Brain microvascular endothelial cell (primary cell): Measurements from ENCODE around the gene PGA5.
"Not testable (repeated sequence)": the region's sequence is repeated elsewhere in the genome, so short reads cannot be mapped to it uniquely, and the experiment has no call there.

ENCODE experiments used
- DNase-seq: peaks from one replicate; pipeline ENCODE4 v3.0.0-alpha.2; 2020
- H3K27ac ChIP-seq: fragments of 250-450 bp; sonication (Bioruptor Pico); 2 replicates; pipeline ENCODE4 v1.5.1; 2020; ENCODE audit warnings: mild to moderate bottlenecking, moderate library complexity
- H3K27me3 ChIP-seq: fragments of 250-450 bp; sonication (Bioruptor Pico); replicated peaks from 2 replicates; pipeline ENCODE4 v1.5.1; 2020; ENCODE audit warnings: mild to moderate bottlenecking
- H3K36me3 ChIP-seq: fragments of 250-450 bp; sonication (Bioruptor Pico); replicated peaks from 2 replicates; pipeline ENCODE4 v1.5.1; 2020; ENCODE audit warnings: mild to moderate bottlenecking
- H3K4me3 ChIP-seq: 2 replicates; pipeline ENCODE4 v1.5.1; 2011; ENCODE audit warnings: low read depth, mild to moderate bottlenecking, control low read depth, low read length, moderate library complexity
- in situ Hi-C: cut with HindIII; loops from 2 replicates; pipeline ENCODE4 v1.10.0; 2017; ENCODE audit warnings: low sequenced_read_pairs, low pct_ligation_motif_present
- TF ChIP-seq, protein P1 (sequence below): IDR thresholded peaks from 2 replicates; pipeline ENCODE4 v1.5.1; 2011; ENCODE audit warnings: low read depth, mild to moderate bottlenecking, moderate library complexity, low read length, control low read depth, inconsistent platforms; ENCODE audit errors: missing control alignments

PGA5 gene

GRCh38 chr11:61250796-61251765 lies 10.1 kb downstream of the PGA5 start:
- in situ Hi-C loops, H3K4me3 ChIP-seq, H3K27ac ChIP-seq, H3K27me3 ChIP-seq, H3K36me3 ChIP-seq, DNase-seq: not testable (repeated sequence)

- in situ Hi-C loops, H3K27me3 ChIP-seq, H3K27ac ChIP-seq, H3K36me3 ChIP-seq, DNase-seq, H3K4me3 ChIP-seq: not testable (repeated sequence)
These were observed 11.4 kb downstream of the PGA5 start for GRCh38 chr11:61252332-61252731.

DNA sequence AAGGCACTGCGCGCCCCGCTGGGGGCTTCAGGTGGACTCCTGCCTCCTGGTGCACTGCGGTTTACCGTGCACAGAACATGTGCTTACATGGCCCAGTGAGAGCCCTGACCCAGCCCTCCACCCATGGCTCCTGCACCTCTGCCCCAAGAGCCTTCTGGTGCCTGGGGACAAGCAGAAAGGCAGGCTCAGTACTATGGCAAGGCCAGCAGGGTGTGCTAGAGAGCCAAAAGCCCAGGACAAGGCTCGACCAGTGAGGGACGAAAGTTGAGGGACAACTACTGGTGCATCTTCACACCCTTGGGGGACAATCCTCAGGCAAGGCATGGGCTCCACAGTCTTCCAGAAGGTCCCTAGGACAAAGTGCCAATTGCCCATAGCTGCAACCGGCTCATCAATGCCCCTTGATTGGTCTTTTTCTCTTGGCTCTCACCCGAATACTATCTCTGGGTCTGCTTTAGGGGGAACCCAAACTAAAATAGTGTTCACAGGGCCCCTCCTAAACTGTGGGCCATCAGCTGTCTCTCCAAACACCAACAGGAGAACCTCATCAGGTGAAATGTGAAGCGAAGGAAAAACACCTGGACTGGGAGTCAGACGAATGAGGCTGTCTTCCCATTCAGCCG lies 13.5 kb downstream of the PGA5 start:
- Histone ChIP-seq H3K27me3 (peaks cover 1% of the 10 kb centered on the region), H3K4me3 (no peak overlapping the region), H3K36me3 (no peaks in the 10 kb centered on the region), H3K27ac (no peak overlapping the region)
- TF ChIP-seq, protein P1, sequence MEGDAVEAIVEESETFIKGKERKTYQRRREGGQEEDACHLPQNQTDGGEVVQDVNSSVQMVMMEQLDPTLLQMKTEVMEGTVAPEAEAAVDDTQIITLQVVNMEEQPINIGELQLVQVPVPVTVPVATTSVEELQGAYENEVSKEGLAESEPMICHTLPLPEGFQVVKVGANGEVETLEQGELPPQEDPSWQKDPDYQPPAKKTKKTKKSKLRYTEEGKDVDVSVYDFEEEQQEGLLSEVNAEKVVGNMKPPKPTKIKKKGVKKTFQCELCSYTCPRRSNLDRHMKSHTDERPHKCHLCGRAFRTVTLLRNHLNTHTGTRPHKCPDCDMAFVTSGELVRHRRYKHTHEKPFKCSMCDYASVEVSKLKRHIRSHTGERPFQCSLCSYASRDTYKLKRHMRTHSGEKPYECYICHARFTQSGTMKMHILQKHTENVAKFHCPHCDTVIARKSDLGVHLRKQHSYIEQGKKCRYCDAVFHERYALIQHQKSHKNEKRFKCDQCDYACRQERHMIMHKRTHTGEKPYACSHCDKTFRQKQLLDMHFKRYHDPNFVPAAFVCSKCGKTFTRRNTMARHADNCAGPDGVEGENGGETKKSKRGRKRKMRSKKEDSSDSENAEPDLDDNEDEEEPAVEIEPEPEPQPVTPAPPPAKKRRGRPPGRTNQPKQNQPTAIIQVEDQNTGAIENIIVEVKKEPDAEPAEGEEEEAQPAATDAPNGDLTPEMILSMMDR: peak; percentile 99
- DNase-seq: peak; percentile 46
- in situ Hi-C loops: no loop called here

- TF ChIP-seq, protein P1: no peak
- H3K36me3 ChIP-seq: no peaks in the 10 kb centered on the region
- no peak overlapping the region for H3K27ac ChIP-seq
- DNase-seq: no peak
- in situ Hi-C loops: no loop called here
- H3K4me3 ChIP-seq: no peak overlapping the region
- H3K27me3 ChIP-seq: no peaks in the 10 kb centered on the region
These were observed 15.9 kb downstream of the PGA5 start for GRCh38 chr11:61256710-61257482.

GRCh38 chr11:61258546-61258945 lies 17.6 kb downstream of the PGA5 start:
- Histone ChIP-seq H3K27me3 (no peaks in the 10 kb centered on the region), H3K36me3 (no peaks in the 10 kb centered on the region), H3K27ac (no peak overlapping the region), H3K4me3 (no peak overlapping the region)
- DNase-seq: no peak
- in situ Hi-C loops: no loop called here
- TF ChIP-seq, protein P1: no peak

DNA sequence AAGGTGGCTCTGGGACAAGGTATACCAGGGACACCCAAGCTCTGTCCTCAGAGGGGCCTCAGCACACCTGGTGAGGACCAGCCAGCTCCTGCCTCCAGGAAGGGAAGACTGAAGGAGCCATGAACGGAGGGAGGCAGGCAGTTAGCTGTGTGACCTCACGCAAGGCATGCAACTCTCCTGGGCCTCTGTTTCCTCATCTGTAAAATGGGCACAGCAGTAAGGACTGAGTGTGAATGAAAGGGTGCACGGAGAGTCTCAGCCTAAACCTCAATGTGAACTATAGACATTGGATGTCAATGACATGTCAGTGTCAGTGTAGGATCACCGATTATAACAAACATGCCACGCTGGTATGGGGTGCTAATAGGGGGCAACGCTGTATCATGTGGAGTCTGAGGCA lies 18.4 kb downstream of the PGA5 start:
- H3K27ac ChIP-seq: no peak overlapping the region
- TF ChIP-seq, protein P1: no peak
- in situ Hi-C loops: no loop called here
- no peaks in the 10 kb centered on the region for H3K27me3 ChIP-seq
- no peak for DNase-seq
- no peak overlapping the region for H3K4me3 ChIP-seq
- H3K36me3 ChIP-seq: no peaks in the 10 kb centered on the region
